ENCODE data around the gene GDA. TPM values are rescaled to one million over a fixed set of nuclear protein-coding genes. Genes with fewer than 3 reads are reported as not detected.

GDA gene
- total and polyA plus RNA-seq, 12 donors, result 0.06 to 2.8 (median 0.61) TPM; not detected in 2

- Histone ChIP-seq H3K4me3 (no peak overlapping the region), H3K36me3 (replicated peaks in 1 of 2) (no peaks in the 10 kb centered on the region), H3K9me3 (replicated peaks in 1 of 3) (no peaks in the 10 kb centered on the region), H3K27me3 (no peaks in the 10 kb centered on the region), H3K4me1 (replicated peaks in 1 of 2) (no peaks in the 10 kb centered on the region), H3K27ac (no peak overlapping the region)
- intact Hi-C loops (cut with DNase I), result no loop called here
- DNase-seq, result no peak
- TF ChIP-seq POLR2A (IDR thresholded peaks at IDR 0.05) (no peak), CTCF (IDR thresholded peaks at IDR 0.05) (no peak)
- WGBS, 4 donors, result 75 to 84% (median 78%) methylated on average over 7 of the region's 7 CpGs
Measured at GRCh38 chr9:72204062-72204461, 54.8 kb downstream of the GDA start.

DNA sequence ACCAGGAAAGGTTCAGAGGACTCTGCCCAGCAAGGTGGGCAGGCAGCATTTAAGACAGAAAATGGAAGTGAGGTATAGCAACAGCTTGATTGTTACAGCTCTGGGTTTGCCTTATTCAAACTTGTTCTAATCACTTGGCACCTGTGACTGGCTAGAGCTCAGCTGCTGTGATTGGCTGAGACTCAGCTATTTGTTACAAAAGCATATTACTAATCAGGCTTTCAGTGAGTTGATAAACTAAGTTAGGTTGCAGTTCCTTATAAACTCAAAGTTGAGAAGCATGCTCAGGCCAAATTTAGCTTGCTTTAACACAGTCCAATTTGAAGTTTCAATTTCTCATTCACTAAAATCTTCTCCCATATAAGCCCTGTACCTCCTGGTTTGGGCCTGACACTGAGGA, 56.3 kb downstream of the GDA start:
- no peaks in the 10 kb centered on the region for H3K9me3 ChIP-seq (replicated peaks in 1 of 3)
- intact Hi-C loops (cut with DNase I), result no loop called here
- H3K4me1 ChIP-seq (replicated peaks in 1 of 2), result no peaks in the 10 kb centered on the region
- no peaks in the 10 kb centered on the region for H3K36me3 ChIP-seq (replicated peaks in 1 of 2)
- H3K27me3 ChIP-seq, result peaks cover 8% of the 10 kb centered on the region
- H3K27ac ChIP-seq, result no peak overlapping the region
- TF ChIP-seq POLR2A (IDR thresholded peaks at IDR 0.05), result no peak
- no peak for TF ChIP-seq CTCF (IDR thresholded peaks at IDR 0.05)
- H3K4me3 ChIP-seq, result no peak overlapping the region
- no peak for DNase-seq

DNA sequence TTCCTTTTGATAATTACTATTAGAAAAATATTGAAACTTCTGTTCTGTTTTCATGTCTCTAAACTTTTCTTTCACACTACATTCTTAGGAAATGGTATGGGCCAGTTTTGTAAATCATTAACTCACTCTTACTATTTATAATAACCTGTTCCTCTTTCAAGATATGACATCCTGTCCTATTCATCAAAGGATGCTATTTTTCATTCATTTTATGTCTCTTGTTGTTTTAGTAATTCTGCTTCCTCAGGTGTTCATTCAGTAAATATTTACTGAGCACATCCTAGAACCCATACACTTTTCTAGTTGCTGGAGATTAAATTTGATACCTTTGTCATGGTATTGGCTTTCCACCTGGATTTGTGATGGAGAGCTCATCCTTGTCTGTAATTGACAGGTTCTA, 58.0 kb downstream of the GDA start:
- intact Hi-C loops (cut with DNase I), result no loop called here
- no peak overlapping the region for H3K4me3 ChIP-seq
- H3K36me3 ChIP-seq (replicated peaks in 1 of 2), result no peaks in the 10 kb centered on the region
- no peak for TF ChIP-seq CTCF (IDR thresholded peaks at IDR 0.05)
- no peak for TF ChIP-seq POLR2A (IDR thresholded peaks at IDR 0.05)
- peaks cover 11% of the 10 kb centered on the region for H3K27me3 ChIP-seq
- no peaks in the 10 kb centered on the region for H3K4me1 ChIP-seq (replicated peaks in 1 of 2)
- no peaks in the 10 kb centered on the region for H3K9me3 ChIP-seq (replicated peaks in 1 of 3)
- H3K27ac ChIP-seq, result no peak overlapping the region
- DNase-seq, result no peak

GRCh38 chr9:72210522-72210921, 61.3 kb downstream of the GDA start:
- H3K9me3 ChIP-seq (replicated peaks in 1 of 3), result no peaks in the 10 kb centered on the region
- TF ChIP-seq CTCF (IDR thresholded peaks at IDR 0.05) (no peak), POLR2A (IDR thresholded peaks at IDR 0.05) (no peak)
- intact Hi-C loops (cut with DNase I), result no loop called here
- no peak overlapping the region for H3K27ac ChIP-seq
- no peak for DNase-seq
- H3K36me3 ChIP-seq (replicated peaks in 1 of 2), result no peaks in the 10 kb centered on the region
- no peak overlapping the region for H3K4me3 ChIP-seq
- peaks cover 11% of the 10 kb centered on the region for H3K27me3 ChIP-seq
- 65 to 78% (median 73%) methylated on average over 6 of the region's 6 CpGs for WGBS, 4 donors
- no peaks in the 10 kb centered on the region for H3K4me1 ChIP-seq (replicated peaks in 1 of 2)
